H9 (cell line): Measurements from ENCODE around the gene TP53BP2. TPM values are rescaled to one million over a fixed set of nuclear protein-coding genes. Genes with fewer than 3 reads are reported as not detected.

Experiments
- DNase-seq: peaks from one replicate; pipeline ENCODE4 v3.0.0-alpha.2; 2017
- H2AFZ ChIP-seq: one replicate; pipeline ENCODE4 v1.6.1; 2013; ENCODE audit warnings: mild to moderate bottlenecking, low read length, control low read depth, moderate library complexity
- H2AK5ac ChIP-seq: 2 replicates; pipeline ENCODE4 v1.6.1; 2013; ENCODE audit warnings: low read length, control low read depth, mixed read lengths; ENCODE audit not compliant: insufficient read length
- H2BK120ac ChIP-seq: one replicate; pipeline ENCODE4 v1.6.1; 2013; ENCODE audit warnings: low read depth, mild to moderate bottlenecking, low read length, control low read depth, inconsistent platforms; ENCODE audit not compliant: poor library complexity, severe bottlenecking
- H2BK12ac ChIP-seq: 2 replicates; pipeline ENCODE4 v1.6.1; 2013; ENCODE audit warnings: low read length, control low read depth, mixed read lengths, low read depth; ENCODE audit not compliant: insufficient read length
- H2BK15ac ChIP-seq: 2 replicates; pipeline ENCODE4 v1.6.1; 2013; ENCODE audit warnings: low read depth, low read length, control low read depth
- H2BK20ac ChIP-seq: one replicate; pipeline ENCODE4 v1.6.1; 2013; ENCODE audit warnings: low read depth, mild to moderate bottlenecking, low read length, control low read depth, inconsistent platforms; ENCODE audit not compliant: poor library complexity, severe bottlenecking
- H2BK5ac ChIP-seq: 2 replicates; pipeline ENCODE4 v1.6.1; 2013; ENCODE audit warnings: low read length, control low read depth, mixed read lengths; ENCODE audit not compliant: insufficient read length
- H3K14ac ChIP-seq: 2 replicates; pipeline ENCODE4 v1.6.1; 2013; ENCODE audit warnings: low read length, control low read depth; ENCODE audit not compliant: insufficient read depth
- H3K18ac ChIP-seq: 2 replicates; pipeline ENCODE4 v1.6.1; 2013; ENCODE audit warnings: low read depth, mild to moderate bottlenecking, mixed read lengths, low read length, control low read depth; ENCODE audit not compliant: insufficient read length
- H3K23ac ChIP-seq: 2 replicates; pipeline ENCODE4 v1.6.1; 2013; ENCODE audit warnings: low read length, control low read depth, mixed read lengths, low read depth; ENCODE audit not compliant: insufficient read length
- H3K23me2 ChIP-seq: 2 replicates; pipeline ENCODE4 v1.6.1; 2013; ENCODE audit warnings: low read depth, mild to moderate bottlenecking, mixed read lengths, low read length, control low read depth; ENCODE audit not compliant: insufficient read length, poor library complexity, severe bottlenecking
- H3K27ac ChIP-seq: 2 replicates; pipeline ENCODE4 v1.5.1; 2013; ENCODE audit warnings: low read length, control low read depth, mixed read lengths, low read depth; ENCODE audit not compliant: insufficient read length
- H3K27me3 ChIP-seq: 2 replicates; pipeline ENCODE4 v1.6.1; 2013; ENCODE audit warnings: low read length, control low read depth, inconsistent platforms; ENCODE audit not compliant: insufficient read depth
- H3K4ac ChIP-seq: 2 replicates; pipeline ENCODE4 v1.6.1; 2013; ENCODE audit warnings: low read depth, mild to moderate bottlenecking, control low read depth, inconsistent platforms, low read length, moderate library complexity
- H3K4me1 ChIP-seq: 2 replicates; pipeline ENCODE4 v1.6.1; 2013; ENCODE audit warnings: low read length, control low read depth, inconsistent platforms; ENCODE audit not compliant: insufficient read depth
- H3K4me2 ChIP-seq: 2 replicates; pipeline ENCODE4 v1.6.1; 2013; ENCODE audit warnings: low read length, control low read depth, mixed read lengths; ENCODE audit not compliant: insufficient read length, insufficient read depth
- H3K56ac ChIP-seq: 2 replicates; pipeline ENCODE4 v1.6.1; 2013; ENCODE audit warnings: low read depth, mild to moderate bottlenecking, mixed read lengths, low read length, control low read depth; ENCODE audit not compliant: insufficient read length
- H3K79me1 ChIP-seq: 2 replicates; pipeline ENCODE4 v1.6.1; 2013; ENCODE audit warnings: low read depth, mild to moderate bottlenecking, moderate library complexity, low read length, control low read depth, inconsistent platforms; ENCODE audit not compliant: insufficient read depth, poor library complexity, severe bottlenecking
- H3K79me2 ChIP-seq: 2 replicates; pipeline ENCODE4 v1.6.1; 2013; ENCODE audit warnings: low read length, control low read depth, inconsistent platforms; ENCODE audit not compliant: insufficient read depth
- H3K9ac ChIP-seq: 2 replicates; pipeline ENCODE4 v1.6.1; 2013; ENCODE audit warnings: low read length, control low read depth, mixed read lengths; ENCODE audit not compliant: insufficient read length; ENCODE audit errors: extremely low read depth
- H3K9me3 ChIP-seq: one replicate; pipeline ENCODE4 v1.6.1; 2013; ENCODE audit warnings: low read depth, low read length, inconsistent platforms; ENCODE audit not compliant: control insufficient read depth
- H3T11ph ChIP-seq: one replicate; pipeline ENCODE4 v1.6.1; 2013; ENCODE audit warnings: mild to moderate bottlenecking, low read length, control low read depth, inconsistent platforms
- H4K20me1 ChIP-seq: one replicate; pipeline ENCODE4 v1.6.1; 2013; ENCODE audit not compliant: control insufficient read depth, insufficient read length, insufficient read depth
- H4K5ac ChIP-seq: 2 replicates; pipeline ENCODE4 v1.6.1; 2013; ENCODE audit warnings: low read depth, mild to moderate bottlenecking, mixed read lengths, low read length, control low read depth; ENCODE audit not compliant: insufficient read length
- H4K8ac ChIP-seq: replicated peaks from 2 replicates; pipeline ENCODE4 v1.6.1; 2013; ENCODE audit warnings: low read length, control low read depth, mixed read lengths, low read depth; ENCODE audit not compliant: insufficient read length
- H4K91ac ChIP-seq: 2 replicates; pipeline ENCODE4 v1.6.1; 2013; ENCODE audit warnings: low read depth, mild to moderate bottlenecking, moderate library complexity, mixed read lengths, low read length, control low read depth; ENCODE audit not compliant: insufficient read length
- H3K27ac Mint-ChIP-seq, 3 experiments: 2 replicates in 2 of 3; 3 replicates in 1 of 3; pipeline ENCODE4 v1.8.0; 2020 to 2021; ENCODE audit warnings: mixed read lengths in 3 of 3, mild to moderate bottlenecking in 1 of 3, moderate library complexity in 1 of 3
- H3K27me3 Mint-ChIP-seq: 2 replicates; pipeline ENCODE4 v1.8.0; 2021; ENCODE audit warnings: low read depth, mild to moderate bottlenecking, moderate library complexity, mixed read lengths
- H3K36me3 Mint-ChIP-seq, 3 experiments: 2 replicates in 2 of 3; 3 replicates in 1 of 3; pipeline ENCODE4 v1.8.0; 2020 to 2021; ENCODE audit warnings: low read depth in 3 of 3, mixed read lengths in 3 of 3; ENCODE audit not compliant: insufficient read depth in 1 of 3
- H3K4me1 Mint-ChIP-seq, 2 experiments: 2 replicates each; pipeline ENCODE4 v1.8.0; 2020; ENCODE audit warnings: mixed read lengths in 2 of 2
- H3K4me3 Mint-ChIP-seq, 2 experiments: 2 replicates in 1 of 2; 3 replicates in 1 of 2; pipeline ENCODE4 v1.8.0; 2020 to 2021; ENCODE audit warnings: mild to moderate bottlenecking in 2 of 2, mixed read lengths in 2 of 2, moderate library complexity in 1 of 2
- H3K9me3 Mint-ChIP-seq, 2 experiments: 2 replicates in 1 of 2; 3 replicates in 1 of 2; pipeline ENCODE4 v1.8.0; 2020; ENCODE audit warnings: mild to moderate bottlenecking in 2 of 2, mixed read lengths in 2 of 2, moderate library complexity in 1 of 2
- CTCF ChIP-seq: fragments of 200-600 bp; sonication (generic); conservative IDR thresholded peaks from 3 replicates; pipeline ENCODE4 v1.8.0; 2021; ENCODE audit warnings: antibody characterized with exemption, mild to moderate bottlenecking
- WGBS: extraction: QIAGEN DNeasy Blood & Tissue Kit; methylation state at CpG from one replicate; pipeline ENCODE4 v1.1.7; 2013; ENCODE audit warnings: missing lambda C conversion rate, low lambda C conversion rate, mixed read lengths; ENCODE audit not compliant: insufficient read length; ENCODE audit errors: extremely low coverage; 5-methylcytosine and 5-hydroxymethylcytosine counted together
- total RNA-seq: library from RNA; stranded (reverse); gene quantifications from 2 replicates; pipeline ENCODE4 v1.2.1, GENCODE V29; 2021

Gene TP53BP2
- total RNA-seq, 1 experiment from 2014 or later, result 49.7 TPM

- no peak overlapping the region for H2AFZ ChIP-seq
- H3K79me1 ChIP-seq, result no peaks in the 10 kb centered on the region
- no peak overlapping the region for H4K91ac ChIP-seq
- Mint-ChIP-seq H3K4me1 (peaks cover 64 to 70% of the 10 kb centered on the region in 2 experiments), H3K9me3 (no peaks in the 10 kb centered on the region; a peak in 3 of 5 replicates), H3K27me3 (peaks cover 79% of the 10 kb centered on the region), H3K36me3 (peaks cover 3 to 12% (median 9%) of the 10 kb centered on the region in 3 experiments), H3K4me3 (no peak overlapping the region), H3K27ac (no peak overlapping the region)
- no peaks in the 10 kb centered on the region for H4K20me1 ChIP-seq
- H3K27me3 ChIP-seq, result peaks cover 28% of the 10 kb centered on the region; the same call in 1 of the 2 replicates
- no peak for TF ChIP-seq CTCF
- no peaks in the 10 kb centered on the region for H3K23me2 ChIP-seq
- DNase-seq, result no peak
- H2BK5ac ChIP-seq, result no peak overlapping the region
- no peak overlapping the region for H3K18ac ChIP-seq
- H3K56ac ChIP-seq, result no peak overlapping the region
- H3K4me2 ChIP-seq, result no peak overlapping the region
- no peak overlapping the region for H4K5ac ChIP-seq
- H3K79me2 ChIP-seq, result no peaks in the 10 kb centered on the region
- H3K9ac ChIP-seq, result no peak overlapping the region
- no peak overlapping the region for H2BK120ac ChIP-seq
- H2BK15ac ChIP-seq, result no peak overlapping the region
- H4K8ac ChIP-seq, result no peak overlapping the region
- no peak overlapping the region for H3K4ac ChIP-seq
- H3K9me3 ChIP-seq, result no peaks in the 10 kb centered on the region
- peaks cover 10% of the 10 kb centered on the region for H3K4me1 ChIP-seq
- H3K27ac ChIP-seq, result no peak overlapping the region
- WGBS, result no CpG with 5 or more reads among the region's 4 CpGs
- H3K23ac ChIP-seq, result no peak overlapping the region
- H2BK12ac ChIP-seq, result no peak overlapping the region
- H3T11ph ChIP-seq, result no peak overlapping the region
- no peak overlapping the region for H2BK20ac ChIP-seq
- H3K14ac ChIP-seq, result no peak overlapping the region
- no peak overlapping the region for H2AK5ac ChIP-seq
Observed at GRCh38 chr1:223729906-223730305, 115.8 kb downstream of the TP53BP2 start.

Other genes with a start within 250 kb of the TP53BP2 start
- not detected in 2 replicates for gene CAPN8, start 180.2 kb downstream of the TP53BP2 start, total RNA-seq
- 31.3 and 32.2 TPM in 2 replicates for gene CAPN2, start 133.4 kb downstream of the TP53BP2 start, total RNA-seq